ENCODE results near the gene ANKRD40CL. TPM values are rescaled to one million over a fixed set of nuclear protein-coding genes. Genes with fewer than 3 reads are reported as not detected.
A peak's percentile ranks its signal among the peaks of the same experiment; 100 is the strongest.

ANKRD40CL gene
- total RNA-seq, 1 donor from 2014 or later: not detected

DNA sequence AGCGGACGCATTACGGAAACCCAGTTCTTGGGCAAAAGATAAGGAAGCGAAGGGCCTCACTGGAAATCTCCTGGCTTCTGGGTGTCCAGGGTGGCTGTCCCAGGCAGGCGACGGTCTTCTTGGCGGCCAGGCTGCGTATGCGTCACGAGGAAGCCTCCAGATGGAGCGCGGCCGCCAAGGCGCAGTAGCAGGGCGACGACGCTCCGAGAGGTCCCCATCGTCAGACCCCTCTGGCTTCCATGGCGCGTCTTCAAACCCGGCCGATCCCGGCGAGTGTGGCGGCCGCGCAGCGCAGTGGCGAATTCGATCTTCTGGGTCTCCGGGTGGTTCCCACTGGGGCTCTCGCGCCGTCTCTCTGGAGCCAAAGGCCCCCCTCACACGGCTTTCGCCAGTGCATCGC, 13.8 kb upstream of the ANKRD40CL start:
- peak overlapping the region; percentile 2 for H3K4me3 Mint-ChIP-seq (ENCODE audit: low read depth)
- DNase-seq (ENCODE audit: low spot score): no peak
- H3K27ac Mint-ChIP-seq: no peak overlapping the region
- H3K36me3 Mint-ChIP-seq (ENCODE audit: low read depth): no peaks in the 10 kb centered on the region
- peaks cover 19% of the 10 kb centered on the region for H3K4me1 Mint-ChIP-seq (ENCODE audit: low read depth)
- no peaks in the 10 kb centered on the region for H3K9me3 Mint-ChIP-seq
- intact Hi-C loops (cut with micrococcal nuclease): no loop called here
- peaks cover 62% of the 10 kb centered on the region for H3K27me3 Mint-ChIP-seq (ENCODE audit: low read depth)

DNA sequence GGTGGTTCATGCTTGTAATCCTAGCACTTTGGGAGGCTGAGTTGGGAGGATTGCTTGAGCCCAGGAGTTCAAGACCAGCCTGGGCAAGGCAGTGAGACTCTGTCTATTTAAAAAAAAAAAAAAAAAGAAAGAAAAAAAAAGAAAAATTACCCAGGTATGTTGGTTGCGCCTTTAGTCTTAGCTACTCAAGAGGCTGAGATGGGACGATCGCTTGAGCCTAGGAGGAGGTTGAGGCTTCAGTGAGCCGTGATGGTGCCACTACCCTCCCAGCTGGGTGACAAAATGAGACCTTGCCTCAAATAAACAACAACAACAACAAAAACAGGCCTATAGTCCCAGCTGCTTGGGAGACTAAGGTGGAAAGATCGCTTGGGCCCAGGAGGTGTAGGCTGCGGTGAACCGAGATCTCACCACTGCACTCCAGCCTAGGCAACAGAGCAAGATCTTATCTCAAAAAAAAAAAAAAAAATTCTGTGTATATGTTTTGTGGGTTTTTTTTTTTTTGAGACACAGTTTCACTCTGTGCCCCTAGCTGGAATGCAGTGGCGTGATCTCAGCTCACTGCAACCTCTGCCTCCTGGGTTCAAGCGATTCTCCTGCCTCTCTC, 12.5 kb upstream of the ANKRD40CL start:
- no peaks in the 10 kb centered on the region for H3K9me3 Mint-ChIP-seq
- peak; percentile 66 for DNase-seq (ENCODE audit: low spot score)
- H3K27ac Mint-ChIP-seq: no peak overlapping the region
- H3K4me1 Mint-ChIP-seq (ENCODE audit: low read depth): peaks cover 19% of the 10 kb centered on the region
- intact Hi-C loops (cut with micrococcal nuclease): no loop called here
- no peak overlapping the region for H3K4me3 Mint-ChIP-seq (ENCODE audit: low read depth)
- H3K27me3 Mint-ChIP-seq (ENCODE audit: low read depth): peaks cover 59% of the 10 kb centered on the region
- H3K36me3 Mint-ChIP-seq (ENCODE audit: low read depth): no peaks in the 10 kb centered on the region

- no peak overlapping the region for H3K27ac Mint-ChIP-seq
- peaks cover 58% of the 10 kb centered on the region for H3K27me3 Mint-ChIP-seq (ENCODE audit: low read depth)
- intact Hi-C loops (cut with micrococcal nuclease): no loop called here
- DNase-seq (ENCODE audit: low spot score): no peak
- H3K36me3 Mint-ChIP-seq (ENCODE audit: low read depth): no peaks in the 10 kb centered on the region
- H3K4me1 Mint-ChIP-seq (ENCODE audit: low read depth): peaks cover 19% of the 10 kb centered on the region
- H3K4me3 Mint-ChIP-seq (ENCODE audit: low read depth): no peak overlapping the region
- no peaks in the 10 kb centered on the region for H3K9me3 Mint-ChIP-seq
These were observed 11.7 kb upstream of the ANKRD40CL start for GRCh38 chr17:50778988-50779387.

DNA sequence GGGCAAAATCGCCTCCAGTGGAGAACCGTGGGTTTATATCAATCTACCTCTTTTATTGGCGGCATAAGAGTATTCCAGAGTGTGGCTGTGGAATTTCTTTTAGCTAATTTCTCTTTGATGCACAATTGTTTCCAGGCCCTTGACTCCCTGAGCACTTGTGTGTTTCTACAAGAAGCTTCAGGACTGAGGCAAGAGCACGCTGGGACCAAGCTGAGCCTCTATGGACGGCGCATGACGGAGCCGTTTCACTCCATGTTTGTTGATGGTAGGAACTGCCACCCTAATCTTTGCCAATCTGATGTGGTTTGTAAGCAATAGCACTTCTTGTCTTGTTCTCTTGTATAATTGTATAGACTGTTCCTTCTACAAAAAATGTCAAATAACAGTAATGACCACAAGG, 11.2 kb upstream of the ANKRD40CL start:
- Mint-ChIP-seq H3K27me3 (ENCODE audit: low read depth) (peaks cover 60% of the 10 kb centered on the region), H3K9me3 (no peaks in the 10 kb centered on the region), H3K36me3 (ENCODE audit: low read depth) (no peaks in the 10 kb centered on the region), H3K4me1 (ENCODE audit: low read depth) (peaks cover 19% of the 10 kb centered on the region), H3K27ac (no peak overlapping the region), H3K4me3 (ENCODE audit: low read depth) (no peak overlapping the region)
- intact Hi-C loops (cut with micrococcal nuclease): no loop called here
- no peak for DNase-seq (ENCODE audit: low spot score)

GRCh38 chr17:50775926-50776325, 8.6 kb upstream of the ANKRD40CL start:
- DNase-seq (ENCODE audit: low spot score): no peak
- H3K36me3 Mint-ChIP-seq (ENCODE audit: low read depth): no peaks in the 10 kb centered on the region
- no peak overlapping the region for H3K27ac Mint-ChIP-seq
- intact Hi-C loops (cut with micrococcal nuclease): no loop called here
- peaks cover 52% of the 10 kb centered on the region for H3K27me3 Mint-ChIP-seq (ENCODE audit: low read depth)
- no peak overlapping the region for H3K4me3 Mint-ChIP-seq (ENCODE audit: low read depth)
- peaks cover 15% of the 10 kb centered on the region for H3K4me1 Mint-ChIP-seq (ENCODE audit: low read depth)
- H3K9me3 Mint-ChIP-seq: no peaks in the 10 kb centered on the region

DNA sequence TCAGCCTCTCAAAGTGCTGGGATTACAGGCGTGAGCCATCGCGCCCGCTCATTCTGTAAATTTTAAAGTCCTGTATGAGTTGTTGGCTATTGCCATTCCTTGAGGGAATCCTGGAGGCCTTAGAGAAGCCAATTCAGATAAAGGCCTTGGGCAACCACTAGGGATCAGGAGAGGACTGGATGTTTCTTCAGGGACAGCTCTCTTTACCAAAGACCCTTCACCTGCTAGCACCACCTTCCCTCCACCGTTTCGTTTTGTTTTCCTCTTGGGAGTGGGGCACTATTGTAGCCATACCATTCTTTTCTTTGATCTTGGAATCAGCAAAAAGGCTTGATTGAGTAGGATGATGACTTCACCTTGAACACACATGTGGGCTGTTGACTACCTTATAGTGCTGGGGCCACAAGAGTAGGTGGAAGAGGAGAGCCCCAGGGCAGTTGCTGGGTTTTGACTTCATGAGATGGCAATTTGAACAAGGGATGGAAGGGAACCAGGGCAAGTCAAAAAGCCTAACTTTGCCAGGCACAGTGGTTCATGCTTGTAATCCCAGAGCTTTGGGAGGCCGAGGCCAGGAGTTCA, 7.0 kb upstream of the ANKRD40CL start:
- Mint-ChIP-seq H3K27me3 (ENCODE audit: low read depth) (peaks cover 50% of the 10 kb centered on the region), H3K27ac (no peak overlapping the region), H3K36me3 (ENCODE audit: low read depth) (no peaks in the 10 kb centered on the region), H3K4me1 (ENCODE audit: low read depth) (peaks cover 7% of the 10 kb centered on the region), H3K9me3 (no peaks in the 10 kb centered on the region), H3K4me3 (ENCODE audit: low read depth) (no peak overlapping the region)
- intact Hi-C loops (cut with micrococcal nuclease): no loop called here
- DNase-seq (ENCODE audit: low spot score): no peak

DNA sequence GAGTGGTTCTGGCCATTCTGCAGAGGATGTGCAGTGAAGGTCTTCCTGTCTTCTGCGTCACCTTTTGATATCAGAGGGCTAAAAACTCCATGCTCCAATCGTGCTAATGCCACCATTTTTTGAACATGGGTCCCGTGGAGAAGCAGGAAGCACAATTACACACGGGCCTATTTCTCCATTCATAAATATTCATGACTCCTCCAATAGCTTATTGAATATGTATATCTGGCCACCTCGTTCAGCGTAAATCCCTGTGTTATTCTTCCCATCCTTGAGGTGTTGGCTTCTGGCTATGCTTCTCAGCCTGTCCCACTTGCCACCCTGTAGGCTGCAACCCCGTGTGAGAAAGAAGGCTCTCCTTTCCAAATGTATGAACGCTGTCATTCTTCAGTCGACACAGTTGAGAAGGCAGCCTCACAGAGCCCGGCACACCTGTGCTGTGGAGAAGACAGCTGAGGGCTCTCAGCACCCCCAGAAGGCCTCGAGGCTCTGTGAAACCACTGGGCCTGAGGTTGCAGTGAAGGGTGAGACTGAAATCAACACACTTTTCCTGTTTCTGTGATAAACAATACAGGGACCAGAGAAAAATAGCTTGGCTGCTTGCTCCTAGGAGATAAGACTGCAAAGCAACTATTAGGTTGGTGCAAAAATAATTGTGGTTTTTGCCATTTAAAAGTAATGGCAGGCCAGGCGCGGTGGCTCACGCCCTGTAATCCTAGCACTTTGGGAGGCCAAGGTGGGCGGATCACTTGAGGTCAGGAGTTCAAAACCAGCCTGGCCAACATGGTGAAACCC, 4.9 kb upstream of the ANKRD40CL start:
- no peaks in the 10 kb centered on the region for H3K4me1 Mint-ChIP-seq (ENCODE audit: low read depth)
- no peak for DNase-seq (ENCODE audit: low spot score)
- intact Hi-C loops (cut with micrococcal nuclease): no loop called here
- H3K9me3 Mint-ChIP-seq: no peaks in the 10 kb centered on the region
- H3K27me3 Mint-ChIP-seq (ENCODE audit: low read depth): peaks cover 36% of the 10 kb centered on the region
- H3K27ac Mint-ChIP-seq: no peak overlapping the region
- H3K4me3 Mint-ChIP-seq (ENCODE audit: low read depth): no peak overlapping the region
- H3K36me3 Mint-ChIP-seq (ENCODE audit: low read depth): no peaks in the 10 kb centered on the region

DNA sequence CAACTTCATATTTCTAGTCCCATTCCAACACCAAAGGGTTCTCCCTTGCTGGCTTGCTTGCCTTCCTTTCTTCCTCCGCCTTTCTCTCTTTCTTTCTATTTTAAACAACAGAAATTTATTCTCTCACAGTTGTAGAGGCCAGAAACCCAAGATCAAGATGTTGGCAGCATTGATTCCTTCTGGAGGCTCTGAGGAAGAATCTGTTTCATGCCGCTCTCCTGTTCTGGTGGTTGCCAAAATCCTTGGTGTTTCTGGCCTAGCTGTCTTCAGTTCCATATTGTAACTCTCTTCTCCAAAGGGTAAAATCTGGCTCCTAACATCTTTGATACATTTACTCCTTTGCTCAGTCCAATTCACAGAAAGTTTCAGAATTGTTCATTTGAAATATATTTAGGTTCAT, 3.0 kb upstream of the ANKRD40CL start:
- H3K36me3 Mint-ChIP-seq (ENCODE audit: low read depth): no peaks in the 10 kb centered on the region
- no peak overlapping the region for H3K27ac Mint-ChIP-seq

DNA sequence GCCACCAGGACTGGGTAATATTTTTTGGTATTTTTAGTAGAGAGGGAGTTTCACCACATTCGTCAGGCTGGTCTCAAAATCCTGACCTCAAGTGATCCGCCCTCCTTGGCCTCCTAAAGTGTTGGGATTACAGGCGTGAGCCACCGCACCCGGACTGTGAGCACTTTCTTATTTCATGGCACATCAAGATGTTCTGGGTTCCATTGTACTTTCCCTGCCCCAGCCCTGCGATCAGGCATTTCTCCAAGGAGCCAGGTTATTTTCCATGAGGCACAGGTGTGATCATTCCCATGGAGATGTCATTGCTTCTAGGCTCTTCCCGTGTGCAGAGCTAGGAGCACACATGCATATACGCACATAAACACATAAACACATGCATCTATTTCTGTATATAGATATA, 2.6 kb upstream of the ANKRD40CL start:
- Mint-ChIP-seq H3K27ac (no peak overlapping the region), H3K27me3 (ENCODE audit: low read depth) (peaks cover 31% of the 10 kb centered on the region), H3K4me1 (ENCODE audit: low read depth) (no peaks in the 10 kb centered on the region), H3K9me3 (no peaks in the 10 kb centered on the region), H3K4me3 (ENCODE audit: low read depth) (no peak overlapping the region), H3K36me3 (ENCODE audit: low read depth) (no peaks in the 10 kb centered on the region)
- intact Hi-C loops (cut with micrococcal nuclease): no loop called here
- DNase-seq (ENCODE audit: low spot score): no peak

More for the DNA sequence above, 3.0 kb upstream of the ANKRD40CL start:
- no peak for DNase-seq (ENCODE audit: low spot score)
- H3K4me1 Mint-ChIP-seq (ENCODE audit: low read depth): no peaks in the 10 kb centered on the region
- no peak overlapping the region for H3K4me3 Mint-ChIP-seq (ENCODE audit: low read depth)
- H3K27me3 Mint-ChIP-seq (ENCODE audit: low read depth): peaks cover 30% of the 10 kb centered on the region
- intact Hi-C loops (cut with micrococcal nuclease): no loop called here
- H3K9me3 Mint-ChIP-seq: no peaks in the 10 kb centered on the region

DNA sequence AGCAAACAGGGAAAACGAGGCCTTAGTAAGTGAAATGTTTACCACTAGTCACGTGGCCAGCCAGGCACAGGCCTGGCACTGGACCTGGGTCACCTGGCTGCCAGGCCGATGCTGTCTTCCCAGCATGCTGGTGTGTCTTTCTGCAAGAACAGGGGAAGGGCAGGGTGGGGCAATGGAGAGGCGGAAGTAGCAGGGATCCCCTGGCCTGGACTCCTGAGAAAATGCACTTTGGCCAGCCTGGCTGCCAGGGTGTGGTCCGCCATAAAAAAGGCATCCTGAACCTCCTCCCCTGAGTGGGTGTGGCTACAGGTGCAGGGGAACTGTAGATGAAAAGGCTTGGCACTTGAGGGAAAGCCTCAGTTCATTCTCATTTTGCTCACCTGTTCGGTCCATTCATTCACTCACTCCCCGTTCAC, 1.0 kb upstream of the ANKRD40CL start:
- DNase-seq (ENCODE audit: low spot score): no peak
- Mint-ChIP-seq H3K9me3 (no peaks in the 10 kb centered on the region), H3K4me1 (ENCODE audit: low read depth) (peaks cover under 1% of the 10 kb centered on the region), H3K36me3 (ENCODE audit: low read depth) (no peaks in the 10 kb centered on the region), H3K27ac (no peak overlapping the region), H3K4me3 (ENCODE audit: low read depth) (no peak overlapping the region), H3K27me3 (ENCODE audit: low read depth) (peaks cover 34% of the 10 kb centered on the region)
- intact Hi-C loops (cut with micrococcal nuclease): no loop called here

DNA sequence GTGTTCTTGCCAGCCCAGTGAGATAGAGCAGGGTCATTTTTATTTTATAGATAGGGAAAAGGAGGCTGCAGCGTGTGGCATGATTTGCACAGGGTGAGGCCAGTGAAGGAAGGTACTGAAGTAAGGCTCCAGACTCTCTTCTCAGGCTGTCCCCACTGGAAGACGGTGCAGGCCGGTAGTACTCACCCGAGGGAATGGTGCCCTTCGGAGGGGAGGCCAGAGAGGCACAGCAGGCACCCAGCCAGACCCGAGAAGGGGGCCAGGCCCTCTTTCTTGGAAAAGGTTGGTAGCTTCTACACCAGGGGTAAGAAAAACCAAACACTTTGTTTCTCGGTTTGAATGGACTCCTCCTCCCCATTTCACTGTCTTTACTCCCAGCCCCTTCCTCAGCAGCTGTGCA, 288 bp downstream of the ANKRD40CL start:
- no peak for DNase-seq (ENCODE audit: low spot score)
- Mint-ChIP-seq H3K9me3 (no peaks in the 10 kb centered on the region), H3K4me1 (ENCODE audit: low read depth) (peaks cover 4% of the 10 kb centered on the region), H3K36me3 (ENCODE audit: low read depth) (no peaks in the 10 kb centered on the region), H3K4me3 (ENCODE audit: low read depth) (no peak overlapping the region), H3K27me3 (ENCODE audit: low read depth) (peaks cover 35% of the 10 kb centered on the region), H3K27ac (no peak overlapping the region)
- intact Hi-C loops (cut with micrococcal nuclease): no loop called here

DNA sequence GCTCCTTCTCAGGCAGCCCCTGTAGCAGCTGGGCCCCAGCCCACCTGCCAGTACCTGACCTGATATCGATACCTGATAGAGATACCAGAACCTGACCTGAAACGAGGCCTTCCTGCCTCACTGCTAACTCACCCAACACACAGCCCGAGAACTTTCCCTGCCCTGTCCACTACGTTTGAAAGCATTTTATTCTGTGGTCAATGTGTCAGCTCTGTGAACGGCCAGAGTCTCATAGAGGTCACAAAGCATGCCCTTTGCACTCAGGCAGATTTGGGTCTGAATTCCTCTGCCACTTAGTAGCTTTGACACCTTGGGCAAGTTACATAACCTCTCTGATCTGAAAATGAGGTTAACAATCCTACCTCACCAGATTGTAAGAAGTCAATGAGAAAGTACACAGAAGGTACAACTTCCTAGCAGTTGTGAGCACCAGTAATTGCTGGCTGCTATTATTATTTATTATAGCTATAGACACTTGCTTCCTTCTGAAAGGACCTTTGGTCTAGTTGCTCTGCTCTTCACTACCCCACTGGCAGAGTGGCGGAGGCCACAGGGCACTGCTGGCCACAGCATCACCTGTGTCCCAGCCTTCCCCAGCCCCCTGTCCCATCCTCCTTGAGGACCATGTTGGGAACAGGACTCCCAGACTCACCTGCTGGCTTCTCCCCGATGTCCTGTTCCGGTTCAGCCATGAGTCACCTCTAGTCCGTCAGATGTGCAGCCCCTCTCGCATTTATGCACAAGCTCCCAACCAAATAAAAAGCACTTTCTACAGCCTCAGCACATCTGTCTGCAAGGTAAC, 895 bp downstream of the ANKRD40CL start:
- peaks cover 33% of the 10 kb centered on the region for H3K27me3 Mint-ChIP-seq (ENCODE audit: low read depth)
- peaks cover 4% of the 10 kb centered on the region for H3K4me1 Mint-ChIP-seq (ENCODE audit: low read depth)
- no peaks in the 10 kb centered on the region for H3K9me3 Mint-ChIP-seq
- no peaks in the 10 kb centered on the region for H3K36me3 Mint-ChIP-seq (ENCODE audit: low read depth)
- H3K27ac Mint-ChIP-seq: no peak overlapping the region
- H3K4me3 Mint-ChIP-seq (ENCODE audit: low read depth): no peak overlapping the region
- no peak for DNase-seq (ENCODE audit: low spot score)
- intact Hi-C loops (cut with micrococcal nuclease): no loop called here
